Measurements from ENCODE around the gene UBL4A. TPM values are rescaled to one million over a fixed set of nuclear protein-coding genes. Genes with fewer than 3 reads are reported as not detected.

UBL4A gene
- total RNA-seq, 1 donor from 2014 or later = 29.2 TPM

GRCh38 chrX:154470914-154471568, 15.4 kb downstream of the UBL4A start:
- H3K27ac Mint-ChIP-seq = no peak overlapping the region
- peaks cover 12% of the 10 kb centered on the region for H3K9me3 Mint-ChIP-seq
- no peaks in the 10 kb centered on the region for H3K27me3 Mint-ChIP-seq (ENCODE audit: low read depth)
- H3K36me3 Mint-ChIP-seq = peaks cover 12% of the 10 kb centered on the region
- DNase-seq (ENCODE audit: low spot score in 2 of 2, unreplicated experiment in 2 of 2) = no peak
- TF ChIP-seq CTCF (IDR thresholded peaks at IDR 0.05; ENCODE audit: unreplicated experiment) = no peak
- no peaks in the 10 kb centered on the region for H3K4me1 Mint-ChIP-seq
- H3K4me3 Mint-ChIP-seq = no peak overlapping the region

- H3K4me1 Mint-ChIP-seq = no peaks in the 10 kb centered on the region
- H3K27me3 Mint-ChIP-seq (ENCODE audit: low read depth) = no peaks in the 10 kb centered on the region
- peaks cover 9% of the 10 kb centered on the region for H3K36me3 Mint-ChIP-seq
- H3K4me3 Mint-ChIP-seq = no peak overlapping the region
- TF ChIP-seq CTCF (IDR thresholded peaks at IDR 0.05; ENCODE audit: unreplicated experiment) = no peak
- DNase-seq (ENCODE audit: low spot score in 2 of 2, unreplicated experiment in 2 of 2) = no peak
- H3K9me3 Mint-ChIP-seq = peaks cover 9% of the 10 kb centered on the region
- no peak overlapping the region for H3K27ac Mint-ChIP-seq
These were observed 16.0 kb downstream of the UBL4A start for GRCh38 chrX:154470434-154470833.

- no peak for TF ChIP-seq CTCF (IDR thresholded peaks at IDR 0.05; ENCODE audit: unreplicated experiment)
- H3K27ac Mint-ChIP-seq = no peak overlapping the region
- H3K9me3 Mint-ChIP-seq = peaks cover 7% of the 10 kb centered on the region
- peaks cover 7% of the 10 kb centered on the region for H3K36me3 Mint-ChIP-seq
- H3K4me3 Mint-ChIP-seq = no peak overlapping the region
- DNase-seq (ENCODE audit: low spot score in 2 of 2, unreplicated experiment in 2 of 2) = no peak
- H3K4me1 Mint-ChIP-seq = no peaks in the 10 kb centered on the region
- H3K27me3 Mint-ChIP-seq (ENCODE audit: low read depth) = no peaks in the 10 kb centered on the region
These were observed 16.5 kb downstream of the UBL4A start for GRCh38 chrX:154469880-154470279.

GRCh38 chrX:154469114-154469513, 17.3 kb downstream of the UBL4A start:
- Mint-ChIP-seq H3K27ac (no peak overlapping the region), H3K27me3 (ENCODE audit: low read depth) (no peaks in the 10 kb centered on the region), H3K9me3 (peaks cover 7% of the 10 kb centered on the region), H3K4me3 (no peak overlapping the region), H3K4me1 (no peaks in the 10 kb centered on the region), H3K36me3 (peaks cover 7% of the 10 kb centered on the region)
- TF ChIP-seq CTCF (IDR thresholded peaks at IDR 0.05; ENCODE audit: unreplicated experiment) = no peak
- no peak for DNase-seq (ENCODE audit: low spot score in 2 of 2, unreplicated experiment in 2 of 2)

DNA sequence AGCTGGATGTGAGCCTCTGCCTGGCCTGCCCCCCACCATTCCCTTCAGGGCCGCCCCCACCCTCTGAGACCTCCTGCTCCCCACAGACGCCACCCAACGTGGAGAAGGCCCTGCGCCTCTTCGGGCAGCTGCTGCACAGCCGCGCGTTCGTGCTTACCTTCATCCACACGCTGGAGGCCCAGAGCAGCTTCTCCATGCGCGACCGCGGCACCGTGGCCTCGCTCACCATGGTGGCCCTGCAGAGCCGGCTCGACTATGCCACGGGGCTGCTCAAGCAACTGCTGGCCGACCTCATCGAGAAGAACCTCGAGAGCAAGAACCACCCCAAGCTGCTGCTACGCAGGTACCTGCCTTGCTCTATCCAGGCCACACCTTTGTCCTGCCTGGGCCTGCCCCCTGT, 18.2 kb downstream of the UBL4A start:
- H3K4me1 Mint-ChIP-seq = no peaks in the 10 kb centered on the region
- H3K27ac Mint-ChIP-seq = no peak overlapping the region
- H3K9me3 Mint-ChIP-seq = peaks cover under 1% of the 10 kb centered on the region
- H3K4me3 Mint-ChIP-seq = no peak overlapping the region
- H3K36me3 Mint-ChIP-seq = peaks cover under 1% of the 10 kb centered on the region
- no peak for DNase-seq (ENCODE audit: low spot score in 2 of 2, unreplicated experiment in 2 of 2)
- TF ChIP-seq CTCF (IDR thresholded peaks at IDR 0.05; ENCODE audit: unreplicated experiment) = no peak
- H3K27me3 Mint-ChIP-seq (ENCODE audit: low read depth) = no peaks in the 10 kb centered on the region

GRCh38 chrX:154467556-154467955, 18.9 kb downstream of the UBL4A start:
- Mint-ChIP-seq H3K27me3 (ENCODE audit: low read depth) (no peaks in the 10 kb centered on the region), H3K27ac (no peak overlapping the region), H3K4me1 (no peaks in the 10 kb centered on the region), H3K36me3 (peaks cover 5% of the 10 kb centered on the region), H3K9me3 (no peaks in the 10 kb centered on the region), H3K4me3 (no peak overlapping the region)
- no peak for DNase-seq (ENCODE audit: low spot score in 2 of 2, unreplicated experiment in 2 of 2)
- TF ChIP-seq CTCF (IDR thresholded peaks at IDR 0.05; ENCODE audit: unreplicated experiment) = no peak

Measured in mesothelial cell of epicardium (in vitro differentiated cells).